Measurements from ENCODE around the gene SELPLG. TPM values are rescaled to one million over a fixed set of nuclear protein-coding genes. Genes with fewer than 3 reads are reported as not detected.

SELPLG gene
- total RNA-seq, 1 donor from 2014 or later = 31.9 TPM

GRCh38 chr12:108605690-108606406, 27.8 kb downstream of the SELPLG start:
- Histone ChIP-seq H3K27ac (no peak overlapping the region), H3K36me3 (no peaks in the 10 kb centered on the region), H3K27me3 (no peaks in the 10 kb centered on the region), H3K9me3 (no peaks in the 10 kb centered on the region), H3K4me1 (no peaks in the 10 kb centered on the region), H3K4me3 (no peak overlapping the region)
- TF ChIP-seq, protein P1, sequence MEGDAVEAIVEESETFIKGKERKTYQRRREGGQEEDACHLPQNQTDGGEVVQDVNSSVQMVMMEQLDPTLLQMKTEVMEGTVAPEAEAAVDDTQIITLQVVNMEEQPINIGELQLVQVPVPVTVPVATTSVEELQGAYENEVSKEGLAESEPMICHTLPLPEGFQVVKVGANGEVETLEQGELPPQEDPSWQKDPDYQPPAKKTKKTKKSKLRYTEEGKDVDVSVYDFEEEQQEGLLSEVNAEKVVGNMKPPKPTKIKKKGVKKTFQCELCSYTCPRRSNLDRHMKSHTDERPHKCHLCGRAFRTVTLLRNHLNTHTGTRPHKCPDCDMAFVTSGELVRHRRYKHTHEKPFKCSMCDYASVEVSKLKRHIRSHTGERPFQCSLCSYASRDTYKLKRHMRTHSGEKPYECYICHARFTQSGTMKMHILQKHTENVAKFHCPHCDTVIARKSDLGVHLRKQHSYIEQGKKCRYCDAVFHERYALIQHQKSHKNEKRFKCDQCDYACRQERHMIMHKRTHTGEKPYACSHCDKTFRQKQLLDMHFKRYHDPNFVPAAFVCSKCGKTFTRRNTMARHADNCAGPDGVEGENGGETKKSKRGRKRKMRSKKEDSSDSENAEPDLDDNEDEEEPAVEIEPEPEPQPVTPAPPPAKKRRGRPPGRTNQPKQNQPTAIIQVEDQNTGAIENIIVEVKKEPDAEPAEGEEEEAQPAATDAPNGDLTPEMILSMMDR (IDR thresholded peaks at IDR 0.05) = no peak
- DNase-seq = no peak
- no peak for ATAC-seq
- intact Hi-C loops (cut with DNase I) = no loop called here

DNA sequence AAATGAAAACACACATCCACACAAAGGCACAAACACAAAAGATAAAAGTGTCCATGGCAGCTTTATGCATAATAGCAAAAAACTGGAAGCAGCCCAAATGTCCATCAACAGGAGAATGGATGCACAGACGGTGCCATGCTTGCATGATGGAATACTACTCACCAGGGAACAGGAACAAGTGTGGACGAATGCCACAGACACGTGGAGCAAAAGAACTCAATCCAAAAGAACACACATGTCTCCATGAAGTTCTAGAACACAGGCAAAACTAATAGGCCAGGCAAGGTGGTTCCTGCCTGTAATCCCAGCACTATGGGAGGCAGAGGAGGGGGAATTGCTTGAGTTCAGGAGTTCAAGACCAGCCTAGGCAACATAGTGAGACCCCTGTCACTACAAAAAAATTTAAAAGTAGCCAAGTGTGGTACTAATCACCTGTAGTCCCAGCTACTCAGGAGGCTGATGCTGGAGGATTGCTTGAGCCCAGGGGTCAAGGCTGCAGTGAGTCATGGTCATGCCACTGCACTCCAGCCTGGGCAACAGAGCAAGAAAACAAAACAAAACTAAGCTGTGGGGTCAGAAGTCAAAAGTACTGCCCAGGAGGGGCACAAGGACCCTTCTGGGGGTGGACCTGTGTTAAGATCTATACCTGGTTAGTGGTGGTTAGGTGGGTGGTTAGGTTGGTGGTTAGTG, 28.5 kb downstream of the SELPLG start:
- Histone ChIP-seq H3K27me3 (no peaks in the 10 kb centered on the region), H3K4me3 (no peak overlapping the region), H3K36me3 (no peaks in the 10 kb centered on the region), H3K4me1 (no peaks in the 10 kb centered on the region), H3K27ac (no peak overlapping the region), H3K9me3 (no peaks in the 10 kb centered on the region)
- DNase-seq (no peak), ATAC-seq (no peak)
- intact Hi-C loops (cut with DNase I) = no loop called here
- TF ChIP-seq, protein P1 (IDR thresholded peaks at IDR 0.05) = no peak

- no peak overlapping the region for H3K4me3 ChIP-seq
- DNase-seq (no peak), ATAC-seq (no peak)
- H3K27me3 ChIP-seq = no peaks in the 10 kb centered on the region
- TF ChIP-seq, protein P1 (IDR thresholded peaks at IDR 0.05) = no peak
- H3K4me1 ChIP-seq = no peaks in the 10 kb centered on the region
- no peaks in the 10 kb centered on the region for H3K36me3 ChIP-seq
- intact Hi-C loops (cut with DNase I) = no loop called here
- H3K27ac ChIP-seq = no peak overlapping the region
- H3K9me3 ChIP-seq = no peaks in the 10 kb centered on the region
Observed at GRCh38 chr12:108604208-108604941, 29.3 kb downstream of the SELPLG start.

DNA sequence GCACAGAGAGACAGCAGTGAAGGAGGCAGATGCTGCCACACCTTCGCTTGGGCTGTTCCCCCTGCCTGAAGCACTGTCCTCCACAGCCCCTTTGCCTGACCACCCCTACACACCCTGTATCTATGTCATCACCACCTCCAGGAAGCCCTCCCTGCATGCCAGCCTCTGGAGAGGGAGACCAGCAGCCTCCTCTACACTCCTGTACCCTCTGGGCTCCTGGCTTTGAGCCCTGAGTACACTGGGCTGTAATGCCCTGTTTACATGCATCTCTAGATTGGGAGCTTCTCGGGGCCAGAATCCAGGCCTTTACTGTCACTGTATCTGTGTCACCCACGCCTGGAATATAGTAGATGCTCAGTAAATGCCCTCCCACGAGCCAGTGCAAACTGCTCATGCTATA, 30.0 kb downstream of the SELPLG start:
- no peak overlapping the region for H3K27ac ChIP-seq
- no peaks in the 10 kb centered on the region for H3K4me1 ChIP-seq
- no peaks in the 10 kb centered on the region for H3K9me3 ChIP-seq
- intact Hi-C loops (cut with DNase I) = no loop called here
- TF ChIP-seq, protein P1 (IDR thresholded peaks at IDR 0.05) = no peak
- no peak overlapping the region for H3K4me3 ChIP-seq
- H3K36me3 ChIP-seq = no peaks in the 10 kb centered on the region
- DNase-seq (no peak), ATAC-seq (no peak)
- H3K27me3 ChIP-seq = no peaks in the 10 kb centered on the region

- ATAC-seq = no peak
Observed at GRCh38 chr12:108602976-108603704, 30.6 kb downstream of the SELPLG start.

More at GRCh38 chr12:108602976-108603704, 30.6 kb downstream of the SELPLG start:
- intact Hi-C loops (cut with DNase I) = no loop called here
- TF ChIP-seq, protein P1 (IDR thresholded peaks at IDR 0.05) = no peak
- DNase-seq = no peak
- no peaks in the 10 kb centered on the region for H3K9me3 ChIP-seq
- no peaks in the 10 kb centered on the region for H3K27me3 ChIP-seq
- no peaks in the 10 kb centered on the region for H3K4me1 ChIP-seq
- H3K4me3 ChIP-seq = no peak overlapping the region
- H3K36me3 ChIP-seq = no peaks in the 10 kb centered on the region
- H3K27ac ChIP-seq = no peak overlapping the region

All from upper lobe of right lung (tissue), 1 donor.